ENCODE results near the gene ZNF343. TPM values are rescaled to one million over a fixed set of nuclear protein-coding genes. Genes with fewer than 3 reads are reported as not detected.

Gene ZNF343
- polyA plus RNA-seq, 1 donor = 10.2 TPM

GRCh38 chr20:2521369-2522305, 12.9 kb upstream of the ZNF343 start:
- Histone ChIP-seq H3K36me3 (ENCODE audit: control insufficient read depth, insufficient read depth, low read length) (no peaks in the 10 kb centered on the region), H3K9me3 (ENCODE audit: control insufficient read depth, low read depth, low read length) (no peaks in the 10 kb centered on the region), H3K4me1 (ENCODE audit: control insufficient read depth, insufficient read depth, low read length) (peaks cover 4% of the 10 kb centered on the region), H3K4me3 (ENCODE audit: low read length) (no peak overlapping the region), H3K27me3 (ENCODE audit: control insufficient read depth, insufficient read depth, low read length) (no peaks in the 10 kb centered on the region), H3K27ac (ENCODE audit: low read length) (no peak overlapping the region)
- WGBS (ENCODE audit: insufficient coverage, low lambda C conversion rate) = no CpG with 5 or more reads among the region's 10 CpGs
- DNase-seq = no peak

- no peak overlapping the region for H3K27ac ChIP-seq (ENCODE audit: low read length)
- H3K36me3 ChIP-seq (ENCODE audit: control insufficient read depth, insufficient read depth, low read length) = no peaks in the 10 kb centered on the region
- no peaks in the 10 kb centered on the region for H3K27me3 ChIP-seq (ENCODE audit: control insufficient read depth, insufficient read depth, low read length)
- peaks cover under 1% of the 10 kb centered on the region for H3K4me1 ChIP-seq (ENCODE audit: control insufficient read depth, insufficient read depth, low read length)
- no peak for DNase-seq
- H3K9me3 ChIP-seq (ENCODE audit: control insufficient read depth, low read depth, low read length) = no peaks in the 10 kb centered on the region
- WGBS (ENCODE audit: insufficient coverage, low lambda C conversion rate) = no CpG with 5 or more reads among the region's 3 CpGs
- H3K4me3 ChIP-seq (ENCODE audit: low read length) = no peak overlapping the region
Observed at GRCh38 chr20:2520617-2521016, 11.9 kb upstream of the ZNF343 start.

- Histone ChIP-seq H3K36me3 (ENCODE audit: control insufficient read depth, insufficient read depth, low read length) (no peaks in the 10 kb centered on the region), H3K4me3 (ENCODE audit: low read length) (no peak overlapping the region), H3K27ac (ENCODE audit: low read length) (no peak overlapping the region), H3K4me1 (ENCODE audit: control insufficient read depth, insufficient read depth, low read length) (no peaks in the 10 kb centered on the region), H3K9me3 (ENCODE audit: control insufficient read depth, low read depth, low read length) (no peaks in the 10 kb centered on the region), H3K27me3 (ENCODE audit: control insufficient read depth, insufficient read depth, low read length) (no peaks in the 10 kb centered on the region)
- WGBS (ENCODE audit: insufficient coverage, low lambda C conversion rate) = 96% methylated on average over 2 of the region's 4 CpGs
- no peak for DNase-seq
Observed at GRCh38 chr20:2519115-2519809, 10.5 kb upstream of the ZNF343 start.

- Histone ChIP-seq H3K4me1 (ENCODE audit: control insufficient read depth, insufficient read depth, low read length) (no peaks in the 10 kb centered on the region), H3K27ac (ENCODE audit: low read length) (no peak overlapping the region), H3K9me3 (ENCODE audit: control insufficient read depth, low read depth, low read length) (no peaks in the 10 kb centered on the region), H3K36me3 (ENCODE audit: control insufficient read depth, insufficient read depth, low read length) (no peaks in the 10 kb centered on the region), H3K27me3 (ENCODE audit: control insufficient read depth, insufficient read depth, low read length) (no peaks in the 10 kb centered on the region), H3K4me3 (ENCODE audit: low read length) (no peak overlapping the region)
- WGBS (ENCODE audit: insufficient coverage, low lambda C conversion rate) = 75% methylated on average over 2 of the region's 4 CpGs
- DNase-seq = no peak
Observed at GRCh38 chr20:2518558-2518957, 9.8 kb upstream of the ZNF343 start.

GRCh38 chr20:2518096-2518495, 9.4 kb upstream of the ZNF343 start:
- Histone ChIP-seq H3K4me3 (ENCODE audit: low read length) (no peak overlapping the region), H3K27ac (ENCODE audit: low read length) (no peak overlapping the region), H3K36me3 (ENCODE audit: control insufficient read depth, insufficient read depth, low read length) (no peaks in the 10 kb centered on the region), H3K27me3 (ENCODE audit: control insufficient read depth, insufficient read depth, low read length) (no peaks in the 10 kb centered on the region), H3K4me1 (ENCODE audit: control insufficient read depth, insufficient read depth, low read length) (no peaks in the 10 kb centered on the region), H3K9me3 (ENCODE audit: control insufficient read depth, low read depth, low read length) (no peaks in the 10 kb centered on the region)
- 89% methylated on average over 3 of the region's 10 CpGs for WGBS (ENCODE audit: insufficient coverage, low lambda C conversion rate)
- no peak for DNase-seq

GRCh38 chr20:2516399-2516798, 7.7 kb upstream of the ZNF343 start:
- DNase-seq = no peak
- 80% methylated on average over 1 of the region's 2 CpGs for WGBS (ENCODE audit: insufficient coverage, low lambda C conversion rate)

GRCh38 chr20:2515203-2515602, 6.5 kb upstream of the ZNF343 start:
- no peak for DNase-seq
- no peaks in the 10 kb centered on the region for H3K36me3 ChIP-seq (ENCODE audit: control insufficient read depth, insufficient read depth, low read length)
- no peaks in the 10 kb centered on the region for H3K27me3 ChIP-seq (ENCODE audit: control insufficient read depth, insufficient read depth, low read length)
- no peak overlapping the region for H3K4me3 ChIP-seq (ENCODE audit: low read length)
- 29% methylated on average over 1 of the region's 1 CpG for WGBS (ENCODE audit: insufficient coverage, low lambda C conversion rate)
- H3K4me1 ChIP-seq (ENCODE audit: control insufficient read depth, insufficient read depth, low read length) = no peaks in the 10 kb centered on the region
- no peak overlapping the region for H3K27ac ChIP-seq (ENCODE audit: low read length)
- H3K9me3 ChIP-seq (ENCODE audit: control insufficient read depth, low read depth, low read length) = no peaks in the 10 kb centered on the region

More at GRCh38 chr20:2516399-2516798, 7.7 kb upstream of the ZNF343 start:
- H3K9me3 ChIP-seq (ENCODE audit: control insufficient read depth, low read depth, low read length) = no peaks in the 10 kb centered on the region
- H3K27ac ChIP-seq (ENCODE audit: low read length) = no peak overlapping the region
- no peak overlapping the region for H3K4me3 ChIP-seq (ENCODE audit: low read length)
- H3K27me3 ChIP-seq (ENCODE audit: control insufficient read depth, insufficient read depth, low read length) = no peaks in the 10 kb centered on the region
- no peaks in the 10 kb centered on the region for H3K36me3 ChIP-seq (ENCODE audit: control insufficient read depth, insufficient read depth, low read length)
- no peaks in the 10 kb centered on the region for H3K4me1 ChIP-seq (ENCODE audit: control insufficient read depth, insufficient read depth, low read length)

- Histone ChIP-seq H3K9me3 (ENCODE audit: control insufficient read depth, low read depth, low read length) (no peaks in the 10 kb centered on the region), H3K27ac (ENCODE audit: low read length) (peak overlapping the region; percentile 83), H3K4me1 (ENCODE audit: control insufficient read depth, insufficient read depth, low read length) (peaks cover 11% of the 10 kb centered on the region), H3K4me3 (ENCODE audit: low read length) (peak overlapping the region; percentile 67), H3K36me3 (ENCODE audit: control insufficient read depth, insufficient read depth, low read length) (no peaks in the 10 kb centered on the region), H3K27me3 (ENCODE audit: control insufficient read depth, insufficient read depth, low read length) (no peaks in the 10 kb centered on the region)
- no CpG with 5 or more reads among the region's 3 CpGs for WGBS (ENCODE audit: insufficient coverage, low lambda C conversion rate)
- no peak for DNase-seq
Observed at GRCh38 chr20:2509794-2510193, 1.1 kb upstream of the ZNF343 start.

- H3K4me1 ChIP-seq (ENCODE audit: control insufficient read depth, insufficient read depth, low read length) = peaks cover 11% of the 10 kb centered on the region
- DNase-seq = no peak
- WGBS (ENCODE audit: insufficient coverage, low lambda C conversion rate) = no CpG with 5 or more reads among the region's 9 CpGs
Observed at GRCh38 chr20:2509468-2509781, 710 bp upstream of the ZNF343 start.

GRCh38 chr20:2507875-2508630, 662 bp downstream of the ZNF343 start:
- Histone ChIP-seq H3K27me3 (ENCODE audit: control insufficient read depth, insufficient read depth, low read length) (no peaks in the 10 kb centered on the region), H3K27ac (ENCODE audit: low read length) (no peak overlapping the region), H3K4me1 (ENCODE audit: control insufficient read depth, insufficient read depth, low read length) (peaks cover 11% of the 10 kb centered on the region), H3K9me3 (ENCODE audit: control insufficient read depth, low read depth, low read length) (no peaks in the 10 kb centered on the region), H3K36me3 (ENCODE audit: control insufficient read depth, insufficient read depth, low read length) (no peaks in the 10 kb centered on the region), H3K4me3 (ENCODE audit: low read length) (peak overlapping the region; percentile 67)
- peak; percentile 16 to 50 for DNase-seq
- WGBS (ENCODE audit: insufficient coverage, low lambda C conversion rate) = no CpG with 5 or more reads among the region's 22 CpGs

More at GRCh38 chr20:2509468-2509781, 710 bp upstream of the ZNF343 start:
- H3K36me3 ChIP-seq (ENCODE audit: control insufficient read depth, insufficient read depth, low read length) = no peaks in the 10 kb centered on the region
- peak overlapping the region; percentile 67 for H3K4me3 ChIP-seq (ENCODE audit: low read length)
- no peaks in the 10 kb centered on the region for H3K27me3 ChIP-seq (ENCODE audit: control insufficient read depth, insufficient read depth, low read length)
- peak overlapping the region; percentile 83 for H3K27ac ChIP-seq (ENCODE audit: low read length)
- H3K9me3 ChIP-seq (ENCODE audit: control insufficient read depth, low read depth, low read length) = no peaks in the 10 kb centered on the region
